Heart left ventricle (tissue), 13 donors: ENCODE measurements around the gene GPER1.

ENCODE experiments used
- POLR2A ChIP-seq, 2 donors: fragments of 450-650 bp; IDR thresholded peaks; one replicate each; pipeline ENCODE4 v1.6.1; 2017; ENCODE audit warnings: antibody characterized with exemption in 2 of 2, mild to moderate bottlenecking in 2 of 2, moderate library complexity in 2 of 2
- TF ChIP-seq, protein P1 (sequence below), 12 donors: fragments of 200-600 bp; sonication (generic) in 4 of 12; IDR thresholded peaks; one replicate each; pipeline versions ENCODE4 v1.5.0 to v1.8.0; 2018 to 2022; ENCODE audit warnings: antibody characterized with exemption in 12 of 12, mild to moderate bottlenecking in 5 of 12
- donor health status: ischemic (EF 13 %, LVEDD 7.1; RV severe dilation, severe dysfunction).
- donor health status: DM: no; HTN: yes; CAD: no.
- donor health status: DM: no; HTN: no; CAD: no.
- donor health status: ischemic (EF 25% LVEDD 6.9; RV normal size, moderate dysfunction).
- donor health status: ischemic (EF 25% LVEDD 5.7; RV mildly dilated, moderate dysfunction).
- donor health status: ischemic (EF 35%, LVEDD 5.7; RV mildly dilated, moderate dysfunction).
- donor health status: nonischemic (EF 11% LVEDD 7.7; RV severe dilation, severe dysfunction).
- donor health status: DM: yes; HTN: yes; CAD: no.
- donor health status: PGD.
- donor health status: ischemic (EF 29% LVEDD 5.4; RV normal size, mild dysfunction).
- donor health status: nonischemic (EF 23%, LVEDD 6.1; RV moderate dilation, normal function).

- no peak for TF ChIP-seq POLR2A (IDR thresholded peaks at IDR 0.05)
- TF ChIP-seq, protein P1, sequence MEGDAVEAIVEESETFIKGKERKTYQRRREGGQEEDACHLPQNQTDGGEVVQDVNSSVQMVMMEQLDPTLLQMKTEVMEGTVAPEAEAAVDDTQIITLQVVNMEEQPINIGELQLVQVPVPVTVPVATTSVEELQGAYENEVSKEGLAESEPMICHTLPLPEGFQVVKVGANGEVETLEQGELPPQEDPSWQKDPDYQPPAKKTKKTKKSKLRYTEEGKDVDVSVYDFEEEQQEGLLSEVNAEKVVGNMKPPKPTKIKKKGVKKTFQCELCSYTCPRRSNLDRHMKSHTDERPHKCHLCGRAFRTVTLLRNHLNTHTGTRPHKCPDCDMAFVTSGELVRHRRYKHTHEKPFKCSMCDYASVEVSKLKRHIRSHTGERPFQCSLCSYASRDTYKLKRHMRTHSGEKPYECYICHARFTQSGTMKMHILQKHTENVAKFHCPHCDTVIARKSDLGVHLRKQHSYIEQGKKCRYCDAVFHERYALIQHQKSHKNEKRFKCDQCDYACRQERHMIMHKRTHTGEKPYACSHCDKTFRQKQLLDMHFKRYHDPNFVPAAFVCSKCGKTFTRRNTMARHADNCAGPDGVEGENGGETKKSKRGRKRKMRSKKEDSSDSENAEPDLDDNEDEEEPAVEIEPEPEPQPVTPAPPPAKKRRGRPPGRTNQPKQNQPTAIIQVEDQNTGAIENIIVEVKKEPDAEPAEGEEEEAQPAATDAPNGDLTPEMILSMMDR (IDR thresholded peaks at IDR 0.05) = no peak
Observed at GRCh38 chr7:1068013-1068412, 19.9 kb upstream of the GPER1 start.
